NB4 (cell line): ENCODE results near the gene MALL.
"Not testable (repeated sequence)": the region's sequence is repeated elsewhere in the genome, so short reads cannot be mapped to it uniquely, and the experiment has no call there.

Experiments
- DNase-seq: peaks from one replicate; pipeline ENCODE4 v3.0.0; 2010; ENCODE audit warnings: low read depth
- H3K4me3 ChIP-seq: one replicate; pipeline ENCODE4 v1.5.1; 2011; ENCODE audit warnings: mild to moderate bottlenecking, low read depth, low read length, moderate library complexity
- CTCF ChIP-seq: IDR thresholded peaks from one replicate; pipeline ENCODE4 v1.5.1; 2012; ENCODE audit warnings: low read depth, low read length
- MAX ChIP-seq: IDR thresholded peaks from 2 replicates; pipeline ENCODE4 v1.6.1; 2011; ENCODE audit warnings: low read depth, low read length
- MYC ChIP-seq: IDR thresholded peaks from 2 replicates; pipeline ENCODE4 v1.6.1; 2011; ENCODE audit warnings: low read depth, low read length
- POLR2A ChIP-seq: IDR thresholded peaks from 2 replicates; pipeline ENCODE4 v1.6.1; 2011; ENCODE audit warnings: mild to moderate bottlenecking; ENCODE audit not compliant: insufficient read length; ENCODE audit errors: extremely low read depth

MALL gene

GRCh38 chr2:110115291-110116032, at the start of gene MALL:
MALL (minus strand) TSS chr2:110115822; CDS start chr2:110115792, 30 bp downstream.
- no peak within 1 kb of the TSS for H3K4me3 ChIP-seq
- no peak for TF ChIP-seq CTCF
- no peak for TF ChIP-seq POLR2A
- TF ChIP-seq MAX = no peak
- TF ChIP-seq MYC = no peak
- DNase-seq = no peak

- TF ChIP-seq CTCF (peak; percentile 75), MYC (no peak)
- DNase-seq = peak; percentile 59
- H3K4me3 ChIP-seq = no peak overlapping the region
These were observed 41.7 kb upstream of the MALL start for GRCh38 chr2:110157153-110157793.

GRCh38 chr2:110154828-110155227, 39.2 kb upstream of the MALL start:
- not testable (repeated sequence) for H3K4me3 ChIP-seq, DNase-seq

GRCh38 chr2:110154188-110154587, 38.6 kb upstream of the MALL start:
- not testable (repeated sequence) for H3K4me3 ChIP-seq, DNase-seq

GRCh38 chr2:110153416-110153815, 37.8 kb upstream of the MALL start:
- DNase-seq = no peak
- TF ChIP-seq POLR2A (no peak), MAX (no peak), MYC (no peak), CTCF (no peak)
- no peak overlapping the region for H3K4me3 ChIP-seq

GRCh38 chr2:110152943-110153342, 37.3 kb upstream of the MALL start:
- DNase-seq = no peak
- TF ChIP-seq MYC (no peak), POLR2A (no peak), MAX (no peak), CTCF (no peak)
- no peak overlapping the region for H3K4me3 ChIP-seq

- TF ChIP-seq CTCF = no peak
- no peak for TF ChIP-seq MYC
- TF ChIP-seq MAX = no peak
- no peak for TF ChIP-seq POLR2A
These were observed 34.0 kb upstream of the MALL start for GRCh38 chr2:110149330-110150220.

More at GRCh38 chr2:110149330-110150220, 34.0 kb upstream of the MALL start:
- no peak overlapping the region for H3K4me3 ChIP-seq
- no peak for DNase-seq
